SK-N-MC (cell line): ENCODE measurements around the gene PRSS3.

Source experiments
- EZH2 ChIP-seq: fragments of 200-600 bp; sonication (generic); IDR thresholded peaks from one replicate; pipeline ENCODE4 v1.6.1; 2017; ENCODE audit warnings: antibody characterized with exemption
- FOXP2 ChIP-seq: optimal IDR thresholded peaks from 2 replicates; pipeline ENCODE3; 2011; ENCODE audit warnings: mild to moderate bottlenecking, moderate library complexity; ENCODE audit not compliant: insufficient read depth; ENCODE audit errors: extremely low read length, control extremely low read depth
- POLR2AphosphoS5 ChIP-seq: IDR thresholded peaks from 2 replicates; pipeline ENCODE4 v1.6.1; 2012; ENCODE audit warnings: mild to moderate bottlenecking, low read depth, low read length, borderline replicate concordance

DNA sequence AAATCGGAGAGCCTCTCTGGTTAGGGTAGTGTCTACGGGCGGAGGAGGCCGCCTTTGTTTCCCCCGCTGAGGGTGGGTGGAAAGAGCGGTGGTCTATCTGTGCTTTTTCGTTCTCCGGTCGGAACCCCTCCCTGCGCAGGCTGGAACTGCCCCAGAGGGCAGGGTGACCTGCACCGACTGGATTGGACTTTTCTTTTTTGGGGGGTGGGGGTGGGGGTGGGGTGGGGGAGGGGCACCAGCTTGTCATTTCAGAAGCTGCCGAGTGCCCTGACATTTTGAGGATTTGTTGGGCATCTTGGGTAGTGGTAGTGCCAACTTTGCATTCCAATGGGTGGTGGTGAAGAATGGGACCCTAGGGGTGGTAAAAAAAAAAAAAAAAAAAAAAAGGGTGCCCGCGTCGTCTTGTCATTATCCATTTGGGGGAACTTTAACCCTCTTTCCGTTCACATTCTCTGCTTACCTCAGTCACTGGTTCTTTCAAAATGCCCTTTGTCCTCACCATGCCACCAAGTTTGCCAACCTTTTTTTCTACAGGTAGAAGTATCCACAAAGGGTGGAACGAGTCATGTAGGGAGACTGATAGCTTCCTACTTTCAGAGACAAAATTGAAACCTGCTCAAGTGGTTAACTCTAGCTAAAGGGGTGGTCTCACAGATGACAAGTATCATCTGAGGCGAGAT lies 22.9 kb downstream of the PRSS3 start:
- no peak for TF ChIP-seq EZH2
- TF ChIP-seq FOXP2, result no peak
- no peak for TF ChIP-seq POLR2AphosphoS5
